OCI-LY3 (cell line): ENCODE results near the gene TUBA8.

Source experiments
- H2AFZ ChIP-seq: fragments of 200-600, 300-600 bp; shearing (Covaris generic); 2 replicates; pipeline ENCODE4 v1.6.0; 2014; ENCODE audit warnings: antibody characterized with exemption, low read depth, low read length
- H3K27ac ChIP-seq: fragments of 200-600, 300-600 bp; sonication (generic); 2 replicates; pipeline ENCODE4 v1.5.1; 2014; ENCODE audit warnings: mild to moderate bottlenecking, low read length, moderate library complexity, mixed read lengths
- H3K27me3 ChIP-seq: fragments of 200-600, 300-600 bp; sonication (generic); 2 replicates; pipeline ENCODE4 v1.6.1; 2014; ENCODE audit warnings: low read depth, low read length, mixed read lengths
- H3K36me3 ChIP-seq: fragments of 200-600, 300-600 bp; sonication (generic); replicated peaks from 2 replicates; pipeline ENCODE3; 2014; ENCODE audit warnings: low read depth, low read length, mixed read lengths
- H3K4me1 ChIP-seq: fragments of 300-600, 200-600 bp; sonication (generic); 2 replicates; pipeline ENCODE4 v1.6.1; 2014; ENCODE audit warnings: low read length, mixed read lengths
- H3K4me2 ChIP-seq: fragments of 200-600, 300-600 bp; sonication (generic); 2 replicates; pipeline ENCODE4 v1.6.1; 2014; ENCODE audit warnings: low read length, mixed read lengths
- H3K4me3 ChIP-seq: fragments of 300-600, 200-600 bp; sonication (generic); 2 replicates; pipeline ENCODE4 v1.5.1; 2014; ENCODE audit warnings: antibody characterized with exemption, mild to moderate bottlenecking, low read length, moderate library complexity
- H3K79me2 ChIP-seq: fragments of 300-600, 200-600 bp; shearing (Covaris generic); 2 replicates; pipeline ENCODE4 v1.6.1; 2014; ENCODE audit warnings: mild to moderate bottlenecking, low read length, mixed read lengths
- H3K9ac ChIP-seq: fragments of 300-600, 200-600 bp; shearing (Covaris generic); 2 replicates; pipeline ENCODE4 v1.6.0; 2014; ENCODE audit warnings: mild to moderate bottlenecking, low read length, moderate library complexity
- H3K9me3 ChIP-seq: fragments of 200-600, 300-600 bp; shearing (Covaris generic); 2 replicates; pipeline ENCODE4 v1.6.1; 2014; ENCODE audit warnings: low read length, mixed read lengths; ENCODE audit not compliant: insufficient read depth
- H4K20me1 ChIP-seq: fragments of 200-600, 300-600 bp; sonication (generic); 2 replicates; pipeline ENCODE4 v1.6.1; 2016; ENCODE audit warnings: low read length, mixed read lengths; ENCODE audit not compliant: insufficient read depth
- CTCF ChIP-seq: fragments of 200-600, 300-600 bp; sonication (generic); IDR thresholded peaks from 2 replicates; pipeline ENCODE4 v1.5.1; 2014; ENCODE audit warnings: antibody characterized with exemption, low read length, low read depth
- EZH2phosphoT487 ChIP-seq: fragments of 200-600 bp; shearing (Covaris generic); IDR thresholded peaks from 2 replicates; pipeline ENCODE4 v1.6.1; 2018; ENCODE audit warnings: antibody characterized with exemption, mixed run types, low read depth

Gene TUBA8

GRCh38 chr22:18077639-18078328 lies 32.8 kb upstream of the TUBA8 start, which contains the start of gene PEX26:
TSS of gene PEX26 (plus strand) at chr22:18077990. CDS start at chr22:18078377, 387 bp downstream.
- no peak for TF ChIP-seq CTCF
- peaks cover 33% of the 10 kb centered on the region for H3K79me2 ChIP-seq

GRCh38 chr22:18078329-18079041 lies 32.1 kb upstream of the TUBA8 start:
- Histone ChIP-seq H3K4me1 (peaks cover 30% of the 10 kb centered on the region), H3K4me2 (peak overlapping the region; percentile 84), H3K27me3 (no peaks in the 10 kb centered on the region), H3K36me3 (peaks cover 18% of the 10 kb centered on the region), H2AFZ (peak overlapping the region; percentile 75; the same call in 1 of the 2 replicates), H3K79me2 (peaks cover 39% of the 10 kb centered on the region), H3K9me3 (no peaks in the 10 kb centered on the region), H4K20me1 (no peaks in the 10 kb centered on the region), H3K27ac (peak overlapping the region; percentile 38), H3K9ac (peak overlapping the region; percentile 81), H3K4me3 (peak overlapping the region; percentile 83)
- TF ChIP-seq CTCF, result peak; percentile 10; the same call in 1 of the 2 replicates
- TF ChIP-seq EZH2phosphoT487, result no peak

More at GRCh38 chr22:18077639-18078328, 32.8 kb upstream of the TUBA8 start, which contains the start of gene PEX26:
- peak within 1 kb of the TSS; percentile 81 for H3K9ac ChIP-seq
- peaks cover 11% of the 10 kb centered on the region for H3K36me3 ChIP-seq
- H4K20me1 ChIP-seq, result no peaks in the 10 kb centered on the region
- H3K4me1 ChIP-seq, result peaks cover 30% of the 10 kb centered on the region
- H2AFZ ChIP-seq, result peak within 1 kb of the TSS; percentile 75
- no peaks in the 10 kb centered on the region for H3K27me3 ChIP-seq
- H3K4me3 ChIP-seq, result peak within 1 kb of the TSS; percentile 83
- no peaks in the 10 kb centered on the region for H3K9me3 ChIP-seq
- peak within 1 kb of the TSS; percentile 38 for H3K27ac ChIP-seq
- H3K4me2 ChIP-seq, result peak within 1 kb of the TSS; percentile 84

GRCh38 chr22:18079706-18080233 lies 30.8 kb upstream of the TUBA8 start:
- Histone ChIP-seq H3K79me2 (peaks cover 39% of the 10 kb centered on the region), H3K27ac (no peak overlapping the region), H3K4me3 (no peak overlapping the region), H3K4me2 (no peak overlapping the region), H2AFZ (no peak overlapping the region), H4K20me1 (no peaks in the 10 kb centered on the region), H3K9me3 (no peaks in the 10 kb centered on the region), H3K9ac (no peak overlapping the region), H3K27me3 (no peaks in the 10 kb centered on the region), H3K4me1 (peaks cover 30% of the 10 kb centered on the region), H3K36me3 (peaks cover 24% of the 10 kb centered on the region)
- TF ChIP-seq CTCF (no peak), EZH2phosphoT487 (no peak)

- Histone ChIP-seq H4K20me1 (no peaks in the 10 kb centered on the region), H3K36me3 (peaks cover 34% of the 10 kb centered on the region), H3K4me2 (no peak overlapping the region), H3K9ac (no peak overlapping the region), H3K4me1 (peaks cover 18% of the 10 kb centered on the region), H3K4me3 (no peak overlapping the region), H3K9me3 (no peaks in the 10 kb centered on the region), H2AFZ (no peak overlapping the region), H3K27me3 (no peaks in the 10 kb centered on the region), H3K79me2 (peaks cover 39% of the 10 kb centered on the region), H3K27ac (no peak overlapping the region)
- TF ChIP-seq EZH2phosphoT487 (no peak), CTCF (no peak)
These were observed 29.2 kb upstream of the TUBA8 start for GRCh38 chr22:18081416-18081815.
